GM19099 (cell line): ENCODE measurements around the gene GSTM2.

Experiments
- POLR2A ChIP-seq: IDR thresholded peaks from 3 replicates; pipeline ENCODE4 v1.6.1; 2011; ENCODE audit warnings: low read depth; ENCODE audit not compliant: insufficient read length; ENCODE audit errors: extremely low read depth

The GSTM2 gene

GRCh38 chr1:109667452-109668122, at the start of gene GSTM2:
GSTM2 (plus strand) TSS chr1:109668057; CDS start chr1:109668116, 59 bp downstream.
- TF ChIP-seq POLR2A = peak; percentile 17

DNA sequence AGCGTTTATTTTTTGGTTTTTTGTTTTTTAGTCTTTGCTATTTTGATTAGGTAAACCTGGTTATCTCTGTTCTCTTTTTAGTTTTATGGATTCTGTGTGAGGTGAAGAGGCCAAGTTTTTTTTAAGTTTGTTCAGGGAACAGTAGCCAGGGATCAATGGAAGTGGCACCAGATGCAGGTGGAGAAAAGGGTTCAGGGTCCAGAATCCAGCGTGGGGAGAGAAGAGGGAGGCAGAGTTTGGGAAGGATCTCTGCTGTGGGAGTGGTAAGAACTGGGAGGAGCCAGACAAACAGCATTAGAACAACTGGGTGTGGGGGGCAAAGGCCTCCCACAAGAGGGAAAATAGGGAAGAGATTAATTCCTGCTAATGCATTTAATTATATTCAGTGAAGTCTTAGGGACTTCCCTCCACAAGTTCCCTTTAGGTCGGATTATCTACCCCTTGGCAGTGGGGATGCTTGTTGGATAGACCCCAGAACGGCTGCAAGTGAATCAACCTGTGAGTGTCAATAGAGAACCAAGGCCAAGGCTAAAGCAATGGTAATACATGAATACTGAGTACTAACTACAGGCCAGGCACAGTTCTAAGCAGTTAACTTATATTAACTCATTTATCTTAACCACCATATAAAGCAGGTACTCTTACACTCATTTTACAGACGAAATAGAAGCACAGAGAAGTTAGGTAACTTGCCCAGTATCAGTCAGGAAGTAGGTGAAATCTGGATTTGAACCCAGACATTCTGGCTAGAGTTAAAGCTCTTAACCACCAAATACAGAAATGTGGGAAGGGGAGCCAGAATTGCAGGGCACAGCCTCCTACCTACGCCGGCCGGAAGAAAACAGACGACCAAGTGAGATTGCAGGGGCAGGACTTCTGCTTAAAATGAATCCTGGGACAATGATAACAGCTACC, 48.9 kb upstream of the GSTM2 start:
- no peak for TF ChIP-seq POLR2A

- TF ChIP-seq POLR2A = peak; percentile 79
These were observed 48.1 kb upstream of the GSTM2 start, which contains the start of the genes AMPD2 and GNAT2 for GRCh38 chr1:109619576-109620400. AMPD2 (plus strand) TSS chr1:109619837; CDS start chr1:109621176, 1,339 bp downstream. GNAT2 (minus strand) TSS chr1:109619616; CDS start chr1:109612870, 6,746 bp downstream.

DNA sequence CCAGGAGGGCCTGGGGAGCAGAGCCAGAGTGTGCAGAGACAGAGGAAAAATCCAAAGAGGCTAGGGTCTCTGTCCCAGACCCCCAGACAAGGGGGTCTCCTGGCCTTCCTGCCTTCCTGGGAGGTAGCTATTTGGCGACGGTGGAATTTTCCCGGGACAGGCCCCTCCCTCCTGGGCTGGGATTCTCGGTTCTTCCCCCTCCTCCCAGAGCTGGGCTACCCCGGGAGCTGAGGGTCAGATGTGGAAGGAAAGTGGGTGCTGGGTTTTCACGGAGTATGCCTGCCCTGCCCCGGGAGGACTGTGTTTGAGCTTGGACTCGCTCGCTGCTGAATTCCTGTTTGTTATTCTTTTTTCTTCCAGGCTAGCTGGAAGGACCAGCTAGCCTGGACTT, 47.5 kb upstream of the GSTM2 start:
- no peak for TF ChIP-seq POLR2A

GRCh38 chr1:109620841-109621286, 47.0 kb upstream of the GSTM2 start:
- TF ChIP-seq POLR2A = no peak

DNA sequence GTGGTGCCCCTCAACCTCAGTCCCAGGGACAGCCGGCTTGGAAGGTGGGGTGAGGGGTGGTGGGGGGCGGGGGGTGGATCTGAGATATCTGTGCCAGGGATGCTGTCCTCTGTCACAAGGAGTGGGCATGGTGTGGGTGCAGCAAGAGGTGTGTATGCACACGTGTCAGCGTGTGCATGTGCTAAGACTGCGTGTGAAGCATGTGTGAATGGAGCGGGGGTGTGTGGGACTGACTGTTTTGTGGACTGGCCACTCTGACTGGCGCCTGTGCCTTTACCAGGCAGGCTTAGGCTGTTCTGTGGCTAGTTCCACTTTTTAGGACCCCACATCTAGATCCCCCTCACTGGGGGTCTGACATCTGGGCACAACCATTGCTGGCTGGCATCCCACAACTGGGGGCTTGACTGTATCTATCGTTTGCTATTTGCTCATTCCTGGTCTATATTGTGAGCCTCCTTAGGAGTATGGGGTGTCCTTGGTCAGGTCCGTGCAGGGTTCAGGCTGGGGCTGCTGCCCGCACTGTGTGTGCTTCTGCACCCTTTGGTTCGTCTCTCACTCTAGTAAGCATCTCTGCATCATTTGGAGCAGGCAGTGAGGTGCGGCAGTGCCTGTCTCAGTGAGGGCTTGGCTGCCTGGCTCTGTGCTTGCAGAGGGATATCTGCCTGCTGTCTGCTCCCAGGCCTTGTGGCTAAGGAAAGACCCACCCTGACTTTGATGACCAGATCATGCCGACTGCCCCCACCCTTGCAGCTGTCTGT, 46.3 kb upstream of the GSTM2 start:
- no peak for TF ChIP-seq POLR2A

DNA sequence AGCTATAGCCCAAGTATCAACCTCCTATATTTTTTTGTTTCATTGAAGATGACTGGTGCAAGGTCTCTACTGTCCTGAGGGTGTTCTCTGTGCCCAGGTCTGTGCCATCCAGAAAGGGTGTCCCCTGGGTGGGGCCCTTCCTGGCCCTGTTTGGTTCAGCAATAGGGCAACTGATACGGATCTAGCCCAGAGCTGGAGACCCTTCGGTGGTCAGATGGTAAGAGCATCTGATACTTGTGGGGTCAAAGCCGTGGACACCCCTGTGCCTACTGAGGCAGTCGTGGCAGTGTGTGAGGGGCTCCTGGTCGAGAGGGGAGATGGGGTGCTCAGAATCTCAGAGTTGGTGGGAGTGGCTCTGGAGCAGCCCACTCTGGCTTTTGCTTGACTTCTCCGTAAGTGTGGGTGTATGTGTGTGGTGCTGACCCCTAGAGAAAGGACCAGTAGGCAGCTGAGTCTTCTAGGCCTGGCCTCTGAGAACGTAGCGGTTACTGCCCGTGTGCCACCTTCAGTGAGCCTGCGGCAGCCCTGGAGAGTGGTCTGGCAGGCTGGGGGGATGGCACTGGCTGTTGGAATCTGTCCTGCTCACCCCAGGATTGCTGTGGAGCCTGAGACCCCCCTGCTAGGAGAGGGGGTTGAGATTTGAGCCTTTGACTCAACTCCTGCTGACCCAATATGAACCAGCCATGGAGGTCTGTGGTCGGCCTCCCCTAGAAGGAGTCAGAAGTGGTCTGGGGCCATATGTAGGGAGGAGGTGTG, 45.5 kb upstream of the GSTM2 start:
- TF ChIP-seq POLR2A = no peak

- TF ChIP-seq POLR2A = no peak
These were observed 45.0 kb upstream of the GSTM2 start for GRCh38 chr1:109622895-109623294.

- TF ChIP-seq POLR2A = no peak
These were observed 44.2 kb upstream of the GSTM2 start for GRCh38 chr1:109623601-109624161.

- TF ChIP-seq POLR2A = no peak
These were observed 43.5 kb upstream of the GSTM2 start for GRCh38 chr1:109624201-109625010.

GRCh38 chr1:109625176-109625575, 42.7 kb upstream of the GSTM2 start:
- no peak for TF ChIP-seq POLR2A
